Smooth muscle cell (in vitro differentiated cells): ENCODE data around the gene MEGF11. TPM values are rescaled to one million over a fixed set of nuclear protein-coding genes. Genes with fewer than 3 reads are reported as not detected.
"Not testable (repeated sequence)": the region's sequence is repeated elsewhere in the genome, so short reads cannot be mapped to it uniquely, and the experiment has no call there.

ENCODE experiments used
- DNase-seq: peaks from one replicate; lab custom pipeline; 2025; ENCODE audit not compliant: unreplicated experiment; lab: John Stamatoyannopoulos, UW
- H2AFZ ChIP-seq: fragments of 200-600 bp; sonication (generic); 2 replicates; pipeline ENCODE4 v1.6.0; 2016; ENCODE audit warnings: antibody characterized with exemption, low read depth, mild to moderate bottlenecking
- H3F3A ChIP-seq: fragments of 200-600 bp; sonication (generic); 2 replicates; pipeline ENCODE4 v1.6.0; 2017; ENCODE audit warnings: antibody characterized with exemption, low read depth
- H3K27ac ChIP-seq: fragments of 200-600 bp; sonication (generic); 2 replicates; pipeline ENCODE4 v1.5.1; 2016; ENCODE audit warnings: low read depth, mild to moderate bottlenecking
- H3K27me3 ChIP-seq: fragments of 200-600 bp; sonication (generic); 2 replicates; pipeline ENCODE4 v1.6.1; 2016; ENCODE audit warnings: low read depth, mild to moderate bottlenecking
- H3K36me3 ChIP-seq: fragments of 200-600 bp; sonication (generic); 2 replicates; pipeline ENCODE4 v1.5.1; 2016; ENCODE audit warnings: low read depth
- H3K4me1 ChIP-seq: fragments of 200-600 bp; sonication (generic); 2 replicates; pipeline ENCODE4 v1.5.1; 2016; ENCODE audit warnings: low read depth
- H3K4me2 ChIP-seq: fragments of 200-600 bp; sonication (generic); 2 replicates; pipeline ENCODE4 v1.6.0; 2016; ENCODE audit warnings: mild to moderate bottlenecking
- H3K4me3 ChIP-seq: fragments of 200-600 bp; sonication (generic); 2 replicates; pipeline ENCODE4 v1.5.1; 2016; ENCODE audit warnings: mild to moderate bottlenecking
- H3K79me2 ChIP-seq: fragments of 200-600 bp; sonication (generic); 2 replicates; pipeline ENCODE4 v1.6.0; 2016; ENCODE audit warnings: low read depth, mild to moderate bottlenecking
- H3K9ac ChIP-seq: fragments of 200-600 bp; sonication (generic); 2 replicates; pipeline ENCODE4 v1.6.0; 2016; ENCODE audit warnings: low read depth
- H3K9me3 ChIP-seq: fragments of 200-600 bp; sonication (generic); replicated peaks from 2 replicates; pipeline ENCODE4 v1.5.1; 2016; ENCODE audit warnings: low read depth
- H4K20me1 ChIP-seq: fragments of 200-600 bp; sonication (generic); 2 replicates; pipeline ENCODE4 v1.6.0; 2016; ENCODE audit warnings: low read depth
- CTCF ChIP-seq: fragments of 200-600 bp; sonication (generic); IDR thresholded peaks from 2 replicates; pipeline ENCODE4 v1.5.1; 2017; ENCODE audit warnings: borderline replicate concordance, mild to moderate bottlenecking, antibody characterized with exemption; ENCODE audit not compliant: insufficient read depth, poor library complexity, severe bottlenecking
- WGBS: methylation state at CpG from one replicate; pipeline ENCODE4 v1.1.7; 2016; ENCODE audit warnings: low lambda C conversion rate; 5-methylcytosine and 5-hydroxymethylcytosine counted together
- polyA plus RNA-seq: library from polyadenylated mRNA; unstranded; fragments of >200 nt; fragmentation: Nextera tagmentation; extraction: Ambion mirVana; gene quantifications from 2 replicates; pipeline ENCODE4 v1.2.1, GENCODE V29; 2016
- total RNA-seq: library from RNA; depleted of rRNA; stranded (reverse); fragments of >200 nt; gene quantifications from 2 replicates; pipeline ENCODE4 v1.2.3, GENCODE V29; 2014

Gene MEGF11
- total and polyA plus RNA-seq, 2 experiments from 2014 or later: 0.08 TPM; not detected in 1

GRCh38 chr15:65873256-65873655 lies 380.3 kb downstream of the MEGF11 start:
- Histone ChIP-seq H3K4me3 (no peak overlapping the region), H4K20me1 (peaks cover 83% of the 10 kb centered on the region), H2AFZ (no peak overlapping the region), H3K27me3 (no peaks in the 10 kb centered on the region), H3F3A (peaks cover 7% of the 10 kb centered on the region), H3K4me2 (no peak overlapping the region), H3K79me2 (peaks cover 82% of the 10 kb centered on the region), H3K4me1 (peaks cover 12% of the 10 kb centered on the region), H3K36me3 (peaks cover 16% of the 10 kb centered on the region), H3K9ac (no peak overlapping the region), H3K27ac (peak overlapping the region; percentile 74), H3K9me3 (no peaks in the 10 kb centered on the region)
- DNase-seq: no peak
- TF ChIP-seq CTCF: no peak

GRCh38 chr15:65872596-65872995 lies 381.0 kb downstream of the MEGF11 start:
- peaks cover 76% of the 10 kb centered on the region for H4K20me1 ChIP-seq
- not testable (repeated sequence) for H2AFZ ChIP-seq, DNase-seq

GRCh38 chr15:65871886-65872285 lies 381.7 kb downstream of the MEGF11 start:
- H3K27ac ChIP-seq: peak overlapping the region; percentile 74
- 94% methylated on average over 9 of the region's 9 CpGs for WGBS
- not testable (repeated sequence) for H3K9ac ChIP-seq, DNase-seq, H3K27me3 ChIP-seq, H2AFZ ChIP-seq, H3K36me3 ChIP-seq, H3F3A ChIP-seq, H3K9me3 ChIP-seq
- peak overlapping the region; percentile 88 for H3K4me3 ChIP-seq
- H4K20me1 ChIP-seq: peaks cover 69% of the 10 kb centered on the region
- peaks cover 12% of the 10 kb centered on the region for H3K4me1 ChIP-seq
- H3K4me2 ChIP-seq: peak overlapping the region; percentile 95
- H3K79me2 ChIP-seq: peaks cover 75% of the 10 kb centered on the region

More at GRCh38 chr15:65872596-65872995, 381.0 kb downstream of the MEGF11 start:
- not testable (repeated sequence) for H3F3A ChIP-seq, H3K36me3 ChIP-seq, H3K27me3 ChIP-seq, H3K9me3 ChIP-seq, H3K4me3 ChIP-seq, H3K9ac ChIP-seq
- H3K27ac ChIP-seq: peak overlapping the region; percentile 74
- WGBS: 78% methylated on average over 5 of the region's 5 CpGs
- peak overlapping the region; percentile 45 for H3K4me2 ChIP-seq
- peaks cover 12% of the 10 kb centered on the region for H3K4me1 ChIP-seq
- H3K79me2 ChIP-seq: peaks cover 82% of the 10 kb centered on the region

GRCh38 chr15:65870889-65871533 lies 382.5 kb downstream of the MEGF11 start:
- H2AFZ ChIP-seq: peak overlapping the region; percentile 53
- TF ChIP-seq CTCF: no peak
- DNase-seq: no peak

More at GRCh38 chr15:65870889-65871533, 382.5 kb downstream of the MEGF11 start:
- H4K20me1 ChIP-seq: peaks cover 60% of the 10 kb centered on the region
- H3K4me1 ChIP-seq: peaks cover 12% of the 10 kb centered on the region
- H3K79me2 ChIP-seq: peaks cover 66% of the 10 kb centered on the region
- H3F3A ChIP-seq: peaks cover 4% of the 10 kb centered on the region
- H3K9ac ChIP-seq: peak overlapping the region; percentile 80
- H3K27me3 ChIP-seq: no peaks in the 10 kb centered on the region
- no peaks in the 10 kb centered on the region for H3K36me3 ChIP-seq
- peak overlapping the region; percentile 88 for H3K4me3 ChIP-seq
- H3K4me2 ChIP-seq: peak overlapping the region; percentile 95
- H3K27ac ChIP-seq: peak overlapping the region; percentile 74
- 35% methylated on average over 2 of the region's 2 CpGs for WGBS
- no peaks in the 10 kb centered on the region for H3K9me3 ChIP-seq
